Ishikawa (cell line): ENCODE measurements around the gene UBTD2.

Source experiments
- CEBPB ChIP-seq: IDR thresholded peaks from 2 replicates; pipeline ENCODE4 v1.6.1; 2012
- CREB1 ChIP-seq: IDR thresholded peaks from 2 replicates; pipeline ENCODE4 v1.6.1; 2012; ENCODE audit warnings: low read depth
- MAX ChIP-seq: IDR thresholded peaks from 2 replicates; pipeline ENCODE4 v1.6.1; 2012
- TF ChIP-seq, protein P1 (sequence below): IDR thresholded peaks from 2 replicates; pipeline ENCODE4 v1.6.1; 2012; ENCODE audit warnings: low read depth, mild to moderate bottlenecking

DNA sequence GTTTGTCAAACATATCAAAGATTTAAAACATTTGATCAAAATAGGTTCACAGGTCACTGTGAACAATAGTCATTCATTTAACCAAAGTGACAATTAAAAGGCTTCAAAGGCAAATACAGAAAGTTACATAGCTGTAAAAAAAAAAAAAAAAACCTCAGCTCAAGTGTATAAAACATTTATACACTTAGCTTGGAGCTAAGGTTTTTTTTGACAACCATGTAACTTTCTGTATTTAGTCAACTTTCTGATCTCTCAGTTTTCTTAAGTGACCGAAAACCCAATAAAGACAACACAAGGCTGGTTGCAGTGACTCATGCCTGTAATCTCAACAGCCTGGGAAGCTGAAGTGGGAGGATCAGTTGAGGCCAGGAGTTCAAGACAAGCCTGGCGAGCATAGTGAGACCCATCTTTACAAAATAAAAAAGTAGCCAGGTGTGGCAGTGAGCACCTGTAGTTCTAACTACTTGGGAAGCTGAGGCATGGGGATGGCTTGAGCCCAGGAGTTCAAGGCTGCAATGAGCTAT is 16.4 kb upstream of the UBTD2 start:
- TF ChIP-seq MAX = no peak
- no peak for TF ChIP-seq CEBPB
- no peak for TF ChIP-seq CREB1
- TF ChIP-seq, protein P1, sequence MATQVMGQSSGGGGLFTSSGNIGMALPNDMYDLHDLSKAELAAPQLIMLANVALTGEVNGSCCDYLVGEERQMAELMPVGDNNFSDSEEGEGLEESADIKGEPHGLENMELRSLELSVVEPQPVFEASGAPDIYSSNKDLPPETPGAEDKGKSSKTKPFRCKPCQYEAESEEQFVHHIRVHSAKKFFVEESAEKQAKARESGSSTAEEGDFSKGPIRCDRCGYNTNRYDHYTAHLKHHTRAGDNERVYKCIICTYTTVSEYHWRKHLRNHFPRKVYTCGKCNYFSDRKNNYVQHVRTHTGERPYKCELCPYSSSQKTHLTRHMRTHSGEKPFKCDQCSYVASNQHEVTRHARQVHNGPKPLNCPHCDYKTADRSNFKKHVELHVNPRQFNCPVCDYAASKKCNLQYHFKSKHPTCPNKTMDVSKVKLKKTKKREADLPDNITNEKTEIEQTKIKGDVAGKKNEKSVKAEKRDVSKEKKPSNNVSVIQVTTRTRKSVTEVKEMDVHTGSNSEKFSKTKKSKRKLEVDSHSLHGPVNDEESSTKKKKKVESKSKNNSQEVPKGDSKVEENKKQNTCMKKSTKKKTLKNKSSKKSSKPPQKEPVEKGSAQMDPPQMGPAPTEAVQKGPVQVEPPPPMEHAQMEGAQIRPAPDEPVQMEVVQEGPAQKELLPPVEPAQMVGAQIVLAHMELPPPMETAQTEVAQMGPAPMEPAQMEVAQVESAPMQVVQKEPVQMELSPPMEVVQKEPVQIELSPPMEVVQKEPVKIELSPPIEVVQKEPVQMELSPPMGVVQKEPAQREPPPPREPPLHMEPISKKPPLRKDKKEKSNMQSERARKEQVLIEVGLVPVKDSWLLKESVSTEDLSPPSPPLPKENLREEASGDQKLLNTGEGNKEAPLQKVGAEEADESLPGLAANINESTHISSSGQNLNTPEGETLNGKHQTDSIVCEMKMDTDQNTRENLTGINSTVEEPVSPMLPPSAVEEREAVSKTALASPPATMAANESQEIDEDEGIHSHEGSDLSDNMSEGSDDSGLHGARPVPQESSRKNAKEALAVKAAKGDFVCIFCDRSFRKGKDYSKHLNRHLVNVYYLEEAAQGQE = no peak
